ENCODE results near the gene COQ8A. TPM values are rescaled to one million over a fixed set of nuclear protein-coding genes. Genes with fewer than 3 reads are reported as not detected.

COQ8A gene
- total and polyA plus RNA-seq, 10 of the 15 experiments (the other 5 are each of a cell fraction or from before 2014, with no cell fraction given), result 0.72 to 24.8 (median 12.1) TPM

- Histone ChIP-seq H3K27me3 (replicated peaks in 1 of 2; ENCODE audit: control insufficient read depth in 2 of 2, insufficient read depth in 2 of 2, low read length in 1 of 2) (no peaks in the 10 kb centered on the region), H3K9ac (ENCODE audit: control insufficient read depth, insufficient read depth, low read length) (no peak overlapping the region), H2AFZ (ENCODE audit: control insufficient read depth, low read depth, low read length) (no peak overlapping the region), H3K4me3 (no peak overlapping the region), H3K4me2 (ENCODE audit: control insufficient read depth, insufficient read depth) (no peak overlapping the region), H3K27ac (ENCODE audit: control insufficient read depth, insufficient read depth) (no peak overlapping the region), H3K4me1 (ENCODE audit: control insufficient read depth, insufficient read depth, low read length) (no peaks in the 10 kb centered on the region), H4K20me1 (ENCODE audit: control insufficient read depth, insufficient read depth) (no peaks in the 10 kb centered on the region), H3K36me3 (ENCODE audit: control insufficient read depth in 2 of 2, insufficient read depth in 2 of 2, low read length in 1 of 2) (no peaks in the 10 kb centered on the region), H3K79me2 (ENCODE audit: control insufficient read depth, insufficient read depth, low read length) (no peaks in the 10 kb centered on the region), H3K9me3 (replicated peaks; ENCODE audit: control insufficient read depth, insufficient read depth, low read length) (no peaks in the 10 kb centered on the region)
- no peak for ATAC-seq
- WGBS (ENCODE audit: insufficient coverage, insufficient replicate concordance, low lambda C conversion rate, missing lambda C conversion rate), result 91% methylated on average over 15 of the region's 15 CpGs
- ChIA-PET SMC1A (ENCODE audit: uncharacterized antibody, unreplicated experiment) (no interaction called here), POLR2A (interaction anchor here (0.6 kb wide), 1 partner anchor 165 kb away, joined by 3 read pairs; no protein-coding TSS in a partner anchor), RAD21 (ENCODE audit: unreplicated experiment) (no interaction called here), CTCF (no interaction called here)
- in situ Hi-C loops (cut with MboI), result no loop called here
- intact Hi-C loops (cut with micrococcal nuclease; ENCODE audit: unreplicated experiment), result no loop called here
- no TSS peak for BruUV-seq (replicated peaks)
- DNase-seq (ENCODE audit: low read depth, low spot score), result no peak
- TF ChIP-seq YBX1 (IDR thresholded peaks at IDR 0.05), result no peak
- no peak for TF ChIP-seq ATF3 (IDR thresholded peaks at IDR 0.05; ENCODE audit: borderline replicate concordance, extremely low read depth, low read depth, low read length)
- TF ChIP-seq POLR2AphosphoS2 (IDR thresholded peaks at IDR 0.05; ENCODE audit: low read depth, low read length), result no peak
- TF ChIP-seq STAT3 (IDR thresholded peaks at IDR 0.05; ENCODE audit: low read depth, low read length), result no peak
- TF ChIP-seq, protein P1, sequence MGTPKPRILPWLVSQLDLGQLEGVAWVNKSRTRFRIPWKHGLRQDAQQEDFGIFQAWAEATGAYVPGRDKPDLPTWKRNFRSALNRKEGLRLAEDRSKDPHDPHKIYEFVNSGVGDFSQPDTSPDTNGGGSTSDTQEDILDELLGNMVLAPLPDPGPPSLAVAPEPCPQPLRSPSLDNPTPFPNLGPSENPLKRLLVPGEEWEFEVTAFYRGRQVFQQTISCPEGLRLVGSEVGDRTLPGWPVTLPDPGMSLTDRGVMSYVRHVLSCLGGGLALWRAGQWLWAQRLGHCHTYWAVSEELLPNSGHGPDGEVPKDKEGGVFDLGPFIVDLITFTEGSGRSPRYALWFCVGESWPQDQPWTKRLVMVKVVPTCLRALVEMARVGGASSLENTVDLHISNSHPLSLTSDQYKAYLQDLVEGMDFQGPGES (IDR thresholded peaks at IDR 0.05), result no peak
- TF ChIP-seq CHD4 (IDR thresholded peaks at IDR 0.05), result no peak
- no peak for TF ChIP-seq POLR2AphosphoS5 (IDR thresholded peaks at IDR 0.05; ENCODE audit: low read length)
- TF ChIP-seq NFXL1 (IDR thresholded peaks at IDR 0.05; ENCODE audit: borderline replicate concordance), result no peak
- TF ChIP-seq, protein P2, sequence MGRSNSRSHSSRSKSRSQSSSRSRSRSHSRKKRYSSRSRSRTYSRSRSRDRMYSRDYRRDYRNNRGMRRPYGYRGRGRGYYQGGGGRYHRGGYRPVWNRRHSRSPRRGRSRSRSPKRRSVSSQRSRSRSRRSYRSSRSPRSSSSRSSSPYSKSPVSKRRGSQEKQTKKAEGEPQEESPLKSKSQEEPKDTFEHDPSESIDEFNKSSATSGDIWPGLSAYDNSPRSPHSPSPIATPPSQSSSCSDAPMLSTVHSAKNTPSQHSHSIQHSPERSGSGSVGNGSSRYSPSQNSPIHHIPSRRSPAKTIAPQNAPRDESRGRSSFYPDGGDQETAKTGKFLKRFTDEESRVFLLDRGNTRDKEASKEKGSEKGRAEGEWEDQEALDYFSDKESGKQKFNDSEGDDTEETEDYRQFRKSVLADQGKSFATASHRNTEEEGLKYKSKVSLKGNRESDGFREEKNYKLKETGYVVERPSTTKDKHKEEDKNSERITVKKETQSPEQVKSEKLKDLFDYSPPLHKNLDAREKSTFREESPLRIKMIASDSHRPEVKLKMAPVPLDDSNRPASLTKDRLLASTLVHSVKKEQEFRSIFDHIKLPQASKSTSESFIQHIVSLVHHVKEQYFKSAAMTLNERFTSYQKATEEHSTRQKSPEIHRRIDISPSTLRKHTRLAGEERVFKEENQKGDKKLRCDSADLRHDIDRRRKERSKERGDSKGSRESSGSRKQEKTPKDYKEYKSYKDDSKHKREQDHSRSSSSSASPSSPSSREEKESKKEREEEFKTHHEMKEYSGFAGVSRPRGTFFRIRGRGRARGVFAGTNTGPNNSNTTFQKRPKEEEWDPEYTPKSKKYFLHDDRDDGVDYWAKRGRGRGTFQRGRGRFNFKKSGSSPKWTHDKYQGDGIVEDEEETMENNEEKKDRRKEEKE (IDR thresholded peaks at IDR 0.05), result no peak
- no peak for TF ChIP-seq ZNF207 (IDR thresholded peaks at IDR 0.05; ENCODE audit: borderline replicate concordance)
- no peak for TF ChIP-seq SMARCA5 (IDR thresholded peaks at IDR 0.05)
- TF ChIP-seq SREBF1 (IDR thresholded peaks at IDR 0.05; ENCODE audit: low read length), result no peak
- TF ChIP-seq MYB (IDR thresholded peaks at IDR 0.05; ENCODE audit: borderline replicate concordance, low read depth, low read length), result no peak
- FAIRE-seq, result no peak
Observed at GRCh38 chr1:226948996-226949395, 8.9 kb downstream of the COQ8A start.

All from GM12878 (cell line).